IMR-90 (cell line): Measurements from ENCODE around the gene ZDHHC17.

ENCODE experiments used
- CTCF ChIP-seq: conservative IDR thresholded peaks from 2 replicates; pipeline ENCODE4 v1.5.1; 2012; ENCODE audit warnings: mild to moderate bottlenecking, low read depth, low read length, improper control_type of control experiment
- POLR2A ChIP-seq: IDR thresholded peaks from 2 replicates; pipeline ENCODE4 v1.6.1; 2012; ENCODE audit warnings: mild to moderate bottlenecking, low read depth, low read length

GRCh38 chr12:76784600-76785051, 20.7 kb downstream of the ZDHHC17 start:
- TF ChIP-seq CTCF (no peak), POLR2A (no peak)
